Body of pancreas (tissue), 4 donors: ENCODE results near the gene ASB13. TPM values are rescaled to one million over a fixed set of nuclear protein-coding genes. Genes with fewer than 3 reads are reported as not detected.

Experiments used
- ATAC-seq: fragments of 150-250 bp; one replicate; pipeline ENCODE4 v1.9.1; 2016
- DNase-seq, 4 donors: peaks; one replicate each; pipeline ENCODE4 v3.0.0-alpha.2; 2019
- H3K27ac ChIP-seq, 4 donors: fragments of 200-600 bp; sonication (generic); 1 replicate in 3 of 4; 2 replicates in 1 of 4; pipeline versions ENCODE4 v1.5.1 to v1.6.1; 2016 to 2019; ENCODE audit warnings: mild to moderate bottlenecking in 1 of 4, mixed read lengths in 1 of 4, moderate library complexity in 1 of 4
- H3K27me3 ChIP-seq, 2 donors: fragments of 200-600 bp; sonication (generic); one replicate each; pipeline ENCODE4 v1.6.0; 2016; ENCODE audit warnings: mild to moderate bottlenecking in 1 of 2
- H3K36me3 ChIP-seq, 2 donors: fragments of 200-600 bp; sonication (generic); replicated peaks in 1 of 2; 2 replicates each; pipeline ENCODE4 v1.5.1; 2016; ENCODE audit warnings: low read depth in 2 of 2; ENCODE audit not compliant: insufficient read depth in 1 of 2
- H3K4me1 ChIP-seq: fragments of 200-600 bp; sonication (generic); one replicate; pipeline ENCODE4 v1.6.0; 2016
- H3K4me3 ChIP-seq, 2 donors: fragments of 200-600 bp; sonication (generic); 1 replicate in 1 of 2; 2 replicates in 1 of 2; pipeline ENCODE4 v1.5.1; 2016 to 2019
- H3K9me3 ChIP-seq, 3 donors: fragments of 200-600 bp; sonication (generic); 1 replicate in 2 of 3; 2 replicates in 1 of 3; pipeline ENCODE4 v1.5.1; 2016
- POLR2A ChIP-seq, 3 donors: fragments of 450-650 bp; IDR thresholded peaks; one replicate each; pipeline ENCODE4 v1.6.1; 2016; ENCODE audit warnings: antibody characterized with exemption in 3 of 3, mild to moderate bottlenecking in 2 of 3
- WGBS, 2 donors: methylation state at CpG; one replicate each; pipeline ENCODE4 v1.1.5; 2017; 5-methylcytosine and 5-hydroxymethylcytosine counted together
- intact Hi-C: fragments of 100-400 bp; cut with DNase I; formaldehyde crosslinking; loops from one replicate; pipeline ENCODE4 v1.15.1; 2023
- total RNA-seq, 2 donors: library from RNA; depleted of rRNA; stranded (reverse); fragments of >200 nt; gene quantifications; one replicate each; pipeline ENCODE4 v1.1.0, GENCODE V29; 2016
- TF ChIP-seq, protein P1 (sequence below), 7 experiments: fragments of 450-650 bp in 4 of 7; fragments of 200-600 bp in 3 of 7; sonication (generic) in 3 of 7; IDR thresholded peaks; one replicate each; pipeline ENCODE4 v1.5.1; 2016 to 2019; ENCODE audit warnings: antibody characterized with exemption in 7 of 7

The ASB13 gene
- total RNA-seq, 2 donors from 2014 or later: 7.6 to 15.0 TPM

DNA sequence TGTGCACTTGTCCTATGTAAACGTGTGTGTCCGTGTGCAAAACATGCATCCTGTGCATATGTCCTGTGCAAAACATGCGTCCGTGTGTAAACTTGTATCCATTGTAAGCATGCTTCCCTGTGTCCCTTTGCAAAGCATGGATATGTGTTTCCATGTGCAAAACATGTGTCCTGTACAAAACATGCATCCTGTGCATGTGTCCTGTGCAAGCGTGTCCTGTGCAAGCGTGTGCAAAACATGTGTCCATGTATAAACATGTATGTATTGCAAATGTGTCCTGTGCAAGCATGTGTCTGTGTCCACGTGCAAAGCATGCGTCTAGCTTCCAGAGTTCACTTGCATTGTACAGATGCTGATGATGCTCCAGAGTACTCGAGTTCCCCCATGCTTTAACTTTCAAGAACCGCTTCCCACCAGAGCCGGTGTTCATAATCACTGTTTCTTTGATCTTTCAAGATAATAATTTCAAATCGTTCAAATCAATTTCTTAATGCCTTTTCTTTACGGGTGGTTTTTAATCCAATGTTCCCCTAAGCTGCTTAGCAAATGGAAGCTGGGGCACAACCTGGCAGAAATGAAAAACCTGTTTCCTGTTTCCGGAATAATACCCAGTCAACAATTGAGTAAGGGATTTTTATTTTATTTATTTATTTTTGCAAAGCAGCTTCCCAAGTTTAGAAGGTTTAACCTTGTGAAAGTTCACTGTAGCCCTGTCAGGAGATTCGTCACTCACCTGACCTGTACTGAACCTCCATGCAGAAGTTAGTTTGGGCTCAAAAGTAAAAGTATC is 641 bp upstream of the ASB13 start:
- intact Hi-C loops: no loop called here
- DNase-seq: no peak
- no peak overlapping the region for H3K4me3 ChIP-seq
- ATAC-seq: no peak
- WGBS, 2 donors: 30 to 38% methylated on average over 9 to 15 of the region's 15 CpGs
- no peaks in the 10 kb centered on the region for H3K36me3 ChIP-seq
- H3K9me3 ChIP-seq: no peaks in the 10 kb centered on the region
- peaks cover 37% of the 10 kb centered on the region for H3K4me1 ChIP-seq
- TF ChIP-seq, protein P1, sequence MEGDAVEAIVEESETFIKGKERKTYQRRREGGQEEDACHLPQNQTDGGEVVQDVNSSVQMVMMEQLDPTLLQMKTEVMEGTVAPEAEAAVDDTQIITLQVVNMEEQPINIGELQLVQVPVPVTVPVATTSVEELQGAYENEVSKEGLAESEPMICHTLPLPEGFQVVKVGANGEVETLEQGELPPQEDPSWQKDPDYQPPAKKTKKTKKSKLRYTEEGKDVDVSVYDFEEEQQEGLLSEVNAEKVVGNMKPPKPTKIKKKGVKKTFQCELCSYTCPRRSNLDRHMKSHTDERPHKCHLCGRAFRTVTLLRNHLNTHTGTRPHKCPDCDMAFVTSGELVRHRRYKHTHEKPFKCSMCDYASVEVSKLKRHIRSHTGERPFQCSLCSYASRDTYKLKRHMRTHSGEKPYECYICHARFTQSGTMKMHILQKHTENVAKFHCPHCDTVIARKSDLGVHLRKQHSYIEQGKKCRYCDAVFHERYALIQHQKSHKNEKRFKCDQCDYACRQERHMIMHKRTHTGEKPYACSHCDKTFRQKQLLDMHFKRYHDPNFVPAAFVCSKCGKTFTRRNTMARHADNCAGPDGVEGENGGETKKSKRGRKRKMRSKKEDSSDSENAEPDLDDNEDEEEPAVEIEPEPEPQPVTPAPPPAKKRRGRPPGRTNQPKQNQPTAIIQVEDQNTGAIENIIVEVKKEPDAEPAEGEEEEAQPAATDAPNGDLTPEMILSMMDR (IDR thresholded peaks at IDR 0.05): no peak
- TF ChIP-seq POLR2A (IDR thresholded peaks at IDR 0.05): no peak
- no peak overlapping the region for H3K27ac ChIP-seq
- H3K27me3 ChIP-seq: no peaks in the 10 kb centered on the region

DNA sequence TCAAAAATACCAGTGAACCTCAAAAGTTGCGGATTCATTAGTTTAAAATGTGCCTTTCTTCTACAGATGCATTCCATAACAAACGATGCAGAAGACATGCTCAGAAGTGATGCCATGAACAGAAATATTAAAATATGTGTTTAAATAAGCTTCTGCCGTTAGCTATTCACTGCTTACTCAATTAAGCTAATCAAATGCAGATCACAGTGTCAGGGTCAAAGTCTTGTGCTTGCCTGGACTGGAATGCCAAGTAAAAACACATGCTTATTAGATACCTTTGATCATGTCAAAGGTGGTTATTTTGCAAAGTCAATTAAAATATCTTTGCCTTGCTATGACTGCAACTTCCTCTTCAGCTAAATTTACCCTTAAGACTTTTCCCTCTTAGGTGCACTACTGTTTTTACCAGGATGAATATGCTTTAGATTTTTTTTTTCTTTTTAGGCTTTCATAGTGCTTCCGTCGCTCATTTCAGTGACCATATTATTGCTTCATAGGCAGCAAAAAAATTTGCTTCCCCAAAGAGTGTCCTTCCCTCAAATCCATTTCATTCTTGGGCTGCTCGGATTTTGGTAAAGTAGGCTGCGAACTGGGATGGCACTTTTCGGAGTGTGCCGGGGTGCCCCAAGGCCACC is 905 bp downstream of the ASB13 start:
- peak; percentile 7 for ATAC-seq
- peaks cover 40% of the 10 kb centered on the region for H3K4me1 ChIP-seq
- no peaks in the 10 kb centered on the region for H3K9me3 ChIP-seq
- TF ChIP-seq, protein P1 (IDR thresholded peaks at IDR 0.05): no peak
- no peak for TF ChIP-seq POLR2A (IDR thresholded peaks at IDR 0.05)
- peak overlapping the region; percentile 40 to 87 (median 74) for H3K27ac ChIP-seq
- no peaks in the 10 kb centered on the region for H3K27me3 ChIP-seq
- H3K36me3 ChIP-seq: no peaks in the 10 kb centered on the region
- peak overlapping the region; percentile 57 to 68 for H3K4me3 ChIP-seq
- no peak for DNase-seq
- intact Hi-C loops: no loop called here
- 18 to 20% methylated on average over 9 of the region's 9 CpGs for WGBS, 2 donors

DNA sequence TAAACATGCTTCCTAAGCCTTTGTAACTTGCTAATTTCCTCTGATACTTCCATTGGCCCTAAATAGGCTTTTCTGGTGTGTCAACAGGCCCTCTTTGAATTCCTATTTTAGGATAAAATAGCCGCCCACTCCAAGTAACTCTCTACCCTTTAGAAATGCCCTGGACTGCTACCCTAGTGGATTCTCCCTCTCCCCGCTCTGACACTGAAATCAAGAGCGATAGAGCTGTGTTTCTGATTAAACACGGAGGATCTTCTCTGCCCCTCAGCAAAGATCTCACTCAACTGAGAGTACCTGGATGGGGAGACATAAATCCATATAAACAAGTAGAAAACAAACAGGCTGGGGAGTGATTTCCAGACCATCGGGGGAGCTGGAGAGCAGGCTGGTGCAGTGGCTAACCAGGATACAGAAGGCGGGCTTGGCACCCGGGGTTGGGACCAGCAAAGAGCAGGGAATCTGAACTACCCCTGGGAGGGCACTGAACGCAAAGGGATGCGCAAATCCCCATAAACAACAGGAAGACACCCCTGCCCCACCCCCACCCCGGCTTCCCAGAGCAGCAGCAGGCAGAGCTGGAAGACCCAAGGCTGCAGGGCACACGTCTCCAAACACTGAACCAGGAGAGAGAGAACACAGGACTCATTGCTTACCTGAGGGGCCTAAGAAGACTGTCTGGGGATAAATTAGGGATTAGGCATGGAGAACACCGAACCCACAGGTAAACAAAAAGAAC is 2.5 kb downstream of the ASB13 start:
- no peak overlapping the region for H3K27ac ChIP-seq
- no peak for ATAC-seq
- H3K27me3 ChIP-seq: no peaks in the 10 kb centered on the region
- H3K9me3 ChIP-seq: no peaks in the 10 kb centered on the region
- 74 to 77% methylated on average over 12 of the region's 12 CpGs for WGBS, 2 donors
- H3K4me3 ChIP-seq: no peak overlapping the region
- peaks cover 51% of the 10 kb centered on the region for H3K4me1 ChIP-seq
- H3K36me3 ChIP-seq: no peaks in the 10 kb centered on the region
- TF ChIP-seq POLR2A (IDR thresholded peaks at IDR 0.05): no peak
- TF ChIP-seq, protein P1 (IDR thresholded peaks at IDR 0.05): no peak
- intact Hi-C loops: no loop called here
- no peak for DNase-seq

DNA sequence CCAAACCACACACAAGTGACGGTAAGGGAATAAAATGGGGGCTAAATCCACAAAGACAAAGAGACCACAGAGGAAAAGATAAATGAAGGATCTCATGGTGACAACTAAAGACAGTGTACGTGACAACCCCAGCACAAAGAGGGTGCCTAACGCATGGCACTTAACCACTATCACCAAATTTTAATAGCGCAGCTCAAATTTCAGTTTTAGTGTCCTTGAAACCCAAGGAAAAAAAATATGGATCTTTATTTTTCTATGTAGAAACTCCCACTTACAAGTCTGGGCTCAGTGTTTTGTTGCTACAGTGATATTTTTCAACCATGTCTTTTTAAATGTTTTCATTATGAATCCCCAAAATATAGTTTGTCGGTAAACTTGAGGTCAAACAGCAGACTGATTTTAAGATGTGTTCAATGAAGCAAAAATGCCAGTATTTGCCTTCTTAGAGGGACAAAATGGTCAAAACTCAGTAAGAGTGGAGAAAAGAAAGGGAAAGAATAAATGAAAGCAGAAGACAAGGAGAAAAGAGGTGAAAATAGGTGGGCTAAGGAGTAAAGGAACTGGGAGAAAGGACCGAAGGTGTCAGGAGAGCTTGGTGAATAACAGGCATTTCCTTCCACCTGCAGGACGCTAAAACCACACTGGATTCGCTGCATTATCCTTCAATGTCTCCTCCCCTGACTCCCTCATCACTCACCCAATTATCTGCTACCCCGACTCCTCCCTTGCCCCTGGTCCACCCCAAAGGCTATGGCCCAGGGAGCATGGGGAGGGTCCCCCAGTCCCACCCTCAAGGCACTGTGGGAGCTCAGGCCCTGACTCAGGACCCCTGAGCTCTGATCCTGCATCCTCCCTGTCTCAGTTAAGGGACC is 3.5 kb downstream of the ASB13 start:
- Histone ChIP-seq H3K27ac (no peak overlapping the region), H3K4me3 (no peak overlapping the region)

More for the DNA sequence above, 3.5 kb downstream of the ASB13 start:
- 73 to 89% methylated on average over 9 of the region's 9 CpGs for WGBS, 2 donors
- H3K4me1 ChIP-seq: peaks cover 42% of the 10 kb centered on the region
- DNase-seq (no peak), ATAC-seq (no peak)
- TF ChIP-seq POLR2A (IDR thresholded peaks at IDR 0.05): no peak
- TF ChIP-seq, protein P1 (IDR thresholded peaks at IDR 0.05): no peak
- no peaks in the 10 kb centered on the region for H3K27me3 ChIP-seq
- no peaks in the 10 kb centered on the region for H3K9me3 ChIP-seq
- intact Hi-C loops: no loop called here
- no peaks in the 10 kb centered on the region for H3K36me3 ChIP-seq
